HepG2 (cell line): ENCODE measurements around the gene SEBOX. TPM values are rescaled to one million over a fixed set of nuclear protein-coding genes. Genes with fewer than 3 reads are reported as not detected.

ENCODE experiments used
- ATAC-seq: fragments of 200-7000 bp; cut with Tn5 transposase; 3 replicates; pipeline ENCODE4 v1.9.1; 2020; ENCODE audit warnings: mild to moderate bottlenecking, moderate library complexity
- BruUV-seq: library from RNA; stranded (reverse); fragments of 400-500 nt; replicated peaks from 2 replicates; lab custom pipeline; 2021; lab: Mats Ljungman, UMichigan
- CTCF ChIA-PET: fragments of 300-600 bp; formaldehyde crosslinking; extraction: SDS; loops from one replicate; lab custom pipeline; 2021; ENCODE audit warnings: low total read pairs, inconsistent platforms, low intra/inter-chr PET ratio; lab: Yijun Ruan, JAX
- POLR2A ChIA-PET: fragments of 350-600 bp; sonication (Branson Sonifier 250); formaldehyde crosslinking; loops from one replicate; lab custom pipeline; 2020; ENCODE audit warnings: antibody characterized with exemption, inconsistent platforms; lab: Yijun Ruan, JAX
- DNase-seq: peaks from one replicate; pipeline ENCODE4 v3.0.0-alpha.2; 2015; ENCODE audit warnings: low spot score
- FAIRE-seq: peaks from 3 replicates; lab custom pipeline; 2011; peaks lifted over from hg19 to GRCh38; lab: Jason Lieb, UNC
- H2AFZ ChIP-seq: one replicate; pipeline ENCODE4 v1.6.1; 2011; ENCODE audit warnings: low read length, inconsistent platforms
- H3K27ac ChIP-seq: fragments of 300-600 bp; 3 replicates; pipeline ENCODE4 v1.8.0; 2011; ENCODE audit warnings: mixed run types, mild to moderate bottlenecking, mixed read lengths, low read length, inconsistent platforms; ENCODE audit not compliant: insufficient read depth; ENCODE audit errors: extremely low read length
- H3K27me3 ChIP-seq, 2 experiments: fragments of 200-600 bp in 1 of 2; 2 replicates in 1 of 2; 3 replicates in 1 of 2; pipeline versions ENCODE4 v1.6.0 to v1.8.0; 2011; ENCODE audit warnings: low read length in 2 of 2, mild to moderate bottlenecking in 2 of 2, moderate library complexity in 2 of 2, inconsistent platforms in 1 of 2; ENCODE audit not compliant: insufficient read depth in 2 of 2, control insufficient read depth in 1 of 2
- H3K36me3 ChIP-seq, 2 experiments: fragments of 200-600 bp in 1 of 2; replicated peaks in 1 of 2; 2 replicates in 1 of 2; 3 replicates in 1 of 2; pipeline versions ENCODE4 v1.5.1 to v1.8.0; 2011; ENCODE audit warnings: low read length in 2 of 2, inconsistent platforms in 1 of 2; ENCODE audit not compliant: insufficient read depth in 2 of 2, control insufficient read depth in 1 of 2
- H3K4me1 ChIP-seq: 2 replicates; pipeline ENCODE4 v1.5.1; 2012; ENCODE audit warnings: low read length, inconsistent platforms; ENCODE audit not compliant: insufficient read depth
- H3K4me2 ChIP-seq: 2 replicates; pipeline ENCODE4 v1.6.0; 2011; ENCODE audit warnings: low read depth, low read length, inconsistent platforms
- H3K4me3 ChIP-seq, 3 experiments: fragments of 200-600 bp in 1 of 3; sonication (generic), shearing (Covaris generic) in 1 of 3; replicated peaks in 1 of 3; 2 replicates each; pipeline ENCODE4 v1.5.1; 2011 to 2016; ENCODE audit warnings: low read length in 3 of 3, inconsistent platforms in 2 of 3, low read depth in 2 of 3, mild to moderate bottlenecking in 2 of 3, control low read depth in 1 of 3, mixed read lengths in 1 of 3; ENCODE audit not compliant: insufficient read depth in 1 of 3
- H3K79me2 ChIP-seq: one replicate; pipeline ENCODE4 v1.6.1; 2011; ENCODE audit warnings: low read length, inconsistent platforms; ENCODE audit not compliant: insufficient read depth
- H3K9ac ChIP-seq: 2 replicates; pipeline ENCODE4 v1.6.0; 2011; ENCODE audit warnings: mild to moderate bottlenecking, low read depth, low read length, inconsistent platforms; ENCODE audit not compliant: insufficient read depth
- H3K9me3 ChIP-seq: 2 replicates; pipeline ENCODE4 v1.5.1; 2012; ENCODE audit warnings: mild to moderate bottlenecking, low read length
- H4K20me1 ChIP-seq: 2 replicates; pipeline ENCODE4 v1.6.0; 2011; ENCODE audit warnings: inconsistent platforms, mild to moderate bottlenecking, low read length, moderate library complexity; ENCODE audit not compliant: insufficient read depth
- HNF4A ChIP-seq: sonication (generic); formaldehyde crosslinking; IDR thresholded peaks from 2 replicates; pipeline ENCODE4 v1.4.0; 2020; ENCODE audit warnings: missing genetic modification reagents
- HOXD1 ChIP-seq: sonication (generic); formaldehyde crosslinking; IDR thresholded peaks from 2 replicates; pipeline ENCODE4 v1.5.0; 2020; ENCODE audit warnings: missing genetic modification reagents
- KAT8 ChIP-seq: IDR thresholded peaks from 2 replicates; pipeline ENCODE4 v1.6.1; 2016; ENCODE audit warnings: missing genetic modification reagents, missing compliant biosample characterization
- MIXL1 ChIP-seq: IDR thresholded peaks from 2 replicates; pipeline ENCODE4 v1.6.1; 2016
- REXO4 ChIP-seq: sonication (generic); formaldehyde crosslinking; IDR thresholded peaks from 2 replicates; pipeline ENCODE4 v1.8.0; 2022; ENCODE audit warnings: missing genetic modification reagents, mild to moderate bottlenecking, borderline replicate concordance
- SALL1 ChIP-seq: sonication (generic); formaldehyde crosslinking; IDR thresholded peaks from 2 replicates; pipeline ENCODE4 v1.8.0; 2022; ENCODE audit warnings: mild to moderate bottlenecking, missing genetic modification reagents
- TFE3 ChIP-seq: IDR thresholded peaks from 2 replicates; pipeline ENCODE4 v1.6.1; 2016
- YEATS4 ChIP-seq: sonication (generic); formaldehyde crosslinking; IDR thresholded peaks from 2 replicates; pipeline ENCODE4 v1.4.0; 2020; ENCODE audit warnings: missing genetic modification reagents, borderline replicate concordance
- ZC3H4 ChIP-seq: sonication (generic); formaldehyde crosslinking; IDR thresholded peaks from 2 replicates; pipeline ENCODE4 v1.4.0; 2020; ENCODE audit warnings: missing genetic modification reagents, borderline replicate concordance
- ZFP82 ChIP-seq: sonication (generic); formaldehyde crosslinking; IDR thresholded peaks from 2 replicates; pipeline ENCODE4 v1.5.1; 2020; ENCODE audit warnings: mild to moderate bottlenecking, missing genetic modification reagents, borderline replicate concordance
- ZNF569 ChIP-seq: sonication (generic); formaldehyde crosslinking; IDR thresholded peaks from 2 replicates; pipeline ENCODE4 v1.5.0; 2020; ENCODE audit warnings: mild to moderate bottlenecking, missing genetic modification reagents, moderate library complexity, borderline replicate concordance
- ZNF691 ChIP-seq: sonication (generic); formaldehyde crosslinking; IDR thresholded peaks from 2 replicates; pipeline ENCODE4 v1.4.0; 2020; ENCODE audit warnings: missing genetic modification reagents, low read depth, mild to moderate bottlenecking, borderline replicate concordance
- ZNF768 ChIP-seq: sonication (generic); formaldehyde crosslinking; IDR thresholded peaks from 2 replicates; pipeline ENCODE4 v1.4.0; 2020; ENCODE audit warnings: missing genetic modification reagents
- ZNF878 ChIP-seq: sonication (generic); formaldehyde crosslinking; IDR thresholded peaks from 2 replicates; pipeline ENCODE4 v1.8.1; 2023; ENCODE audit warnings: mild to moderate bottlenecking, missing genetic modification reagents, moderate library complexity
- WGBS: methylation state at CpG from one replicate; pipeline ENCODE4 v1.1.6; 2017; ENCODE audit warnings: low lambda C conversion rate; 5-methylcytosine and 5-hydroxymethylcytosine counted together
- in situ Hi-C: cut with HindIII; loops from 2 replicates; pipeline ENCODE4 v1.10.0; 2017; ENCODE audit warnings: low pct_unique_long_range_greater_than_20kb; ENCODE audit not compliant: extremely low pct_ligation_motif_present
- intact Hi-C: fragments of 100-400 bp; cut with micrococcal nuclease; formaldehyde crosslinking; loops from one replicate; pipeline ENCODE4 v1.10.0; 2022; ENCODE audit not compliant: unreplicated experiment
- polyA plus RNA-seq, 8 experiments: library from polyadenylated mRNA; depleted of rRNA in 3 of 8; stranded (reverse) in 7 of 8; unstranded in 1 of 8; fragments of >200 nt; fragmentation: Illumina TruSeq in 4 of 8; extraction: Trizol in 4 of 8; gene quantifications; 2 replicates each; pipeline versions ENCODE4 v1.2.1 to v1.2.3, GENCODE V29; 2011 to 2016; ENCODE audit warnings: low read depth in 4 of 8, missing spikeins in 1 of 8, mixed read lengths in 1 of 8; ENCODE audit not compliant: insufficient read depth in 1 of 8
- total RNA-seq, 5 experiments: library from RNA; depleted of rRNA; stranded (reverse); fragments of >200 nt; fragmentation: Illumina TruSeq; extraction: Trizol; gene quantifications; 2 replicates each; pipeline ENCODE4 v1.2.3, GENCODE V29; 2016; ENCODE audit warnings: low read depth in 1 of 5

SEBOX gene
- total and polyA plus RNA-seq, 2 of the 13 experiments (the other 11 are each of a cell fraction or from before 2014, with no cell fraction given), result not detected

DNA sequence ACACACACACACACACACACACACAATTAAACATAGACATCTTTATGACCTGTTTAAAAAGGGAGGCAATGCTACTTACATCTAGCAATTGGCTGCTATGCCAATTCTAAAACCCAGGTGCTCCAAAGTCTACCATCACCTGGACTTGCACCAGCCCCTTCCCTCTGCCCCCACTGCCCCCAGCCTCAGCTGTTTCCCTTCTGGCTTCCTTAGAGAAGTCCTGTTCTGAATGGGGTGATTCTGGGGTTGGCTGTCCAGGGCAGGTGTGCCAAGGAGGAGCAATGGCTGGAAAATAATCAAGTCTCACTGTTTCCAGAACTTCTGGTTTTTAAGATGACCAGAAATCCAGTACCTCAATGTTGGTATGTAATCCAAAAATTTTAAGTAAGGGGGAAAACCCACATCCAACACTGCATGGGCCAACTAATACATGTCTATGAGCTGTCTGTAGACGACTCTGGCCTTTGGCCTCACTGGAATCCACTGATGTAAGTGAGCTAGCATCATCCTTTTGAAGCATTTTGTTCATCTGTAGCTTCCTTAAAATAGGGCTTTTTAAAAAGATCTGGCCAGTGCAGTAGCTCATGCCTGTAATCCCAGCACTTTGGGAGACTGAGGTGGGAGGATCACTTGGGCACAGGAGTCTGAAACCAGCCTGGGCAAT is 31.8 kb downstream of the SEBOX start:
- ATAC-seq (no peak), DNase-seq (no peak), FAIRE-seq (no peak)
- Histone ChIP-seq H3K36me3 (peaks cover 8 to 25% of the 10 kb centered on the region in 2 experiments), H3K79me2 (peaks cover 50% of the 10 kb centered on the region), H3K27me3 (no peaks in the 10 kb centered on the region; a peak in 1 of 5 replicates), H2AFZ (no peak overlapping the region), H3K4me2 (peak overlapping the region; percentile 96; the same call in 1 of the 2 replicates), H4K20me1 (no peaks in the 10 kb centered on the region), H3K9ac (no peak overlapping the region), H3K9me3 (no peaks in the 10 kb centered on the region), H3K4me1 (peaks cover 55% of the 10 kb centered on the region), H3K27ac (no peak overlapping the region), H3K4me3 (no peak overlapping the region)
- TF ChIP-seq ZNF768 (CRISPR knock-in tag), result no peak
- TF ChIP-seq SALL1 (CRISPR knock-in tag), result no peak
- no peak for TF ChIP-seq YEATS4 (CRISPR knock-in tag)
- no peak for TF ChIP-seq ZC3H4 (CRISPR knock-in tag)
- no peak for TF ChIP-seq ZNF691 (CRISPR knock-in tag)
- no peak for TF ChIP-seq MIXL1 (CRISPR knock-in tag)
- TF ChIP-seq ZNF569 (CRISPR knock-in tag), result no peak
- TF ChIP-seq TFE3 (CRISPR knock-in tag), result no peak
- no peak for TF ChIP-seq ZNF878 (CRISPR knock-in tag)
- TF ChIP-seq HNF4A, result no peak
- TF ChIP-seq HOXD1 (CRISPR knock-in tag), result no peak
- TF ChIP-seq ZFP82 (CRISPR knock-in tag), result no peak
- TF ChIP-seq KAT8 (CRISPR knock-in tag), result no peak
- no peak for TF ChIP-seq REXO4 (CRISPR knock-in tag)
- in situ Hi-C loops (no loop called here), intact Hi-C loops (no loop called here)
- CTCF ChIA-PET, result no interaction called here
- no CpG with 5 or more reads among the region's 1 CpG for WGBS
- BruUV-seq, result no TSS peak
- POLR2A ChIA-PET, result interaction anchor here (1.4 to 1.6 kb wide), 2 partner anchors 12 to 24 kb away, joined by 3 to 6 read pairs; partner anchors contain the start of gene POLDIP2
